ENCODE measurements around the gene SLCO2A1.

Gene SLCO2A1

DNA sequence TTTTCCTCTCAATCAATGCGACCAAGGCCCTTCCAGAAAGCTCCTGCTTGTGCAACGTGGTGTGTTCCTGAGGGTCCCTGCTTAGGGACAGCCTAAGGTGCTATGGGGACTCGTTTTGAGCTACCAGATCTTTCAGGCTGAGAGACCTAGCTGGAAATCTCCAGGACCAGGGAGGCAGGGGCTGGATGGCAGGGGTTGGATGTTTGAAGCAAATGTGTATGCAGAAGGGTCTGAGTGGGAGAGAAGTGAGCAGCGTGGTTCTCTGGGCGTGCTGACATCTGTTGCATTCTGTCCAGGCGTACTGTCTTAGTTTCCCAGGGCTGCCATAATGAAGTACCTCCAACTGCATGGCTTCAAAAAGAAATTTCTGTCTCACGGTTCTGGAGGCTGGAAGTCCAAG lies 31.7 kb upstream of the SLCO2A1 start:
- in situ Hi-C loops (cut with MboI; ENCODE audit: low sequenced_read_pairs), result no loop called here

GRCh38 chr3:134060561-134061385 lies 31.0 kb upstream of the SLCO2A1 start:
- in situ Hi-C loops (cut with MboI; ENCODE audit: low sequenced_read_pairs), result no loop called here

DNA sequence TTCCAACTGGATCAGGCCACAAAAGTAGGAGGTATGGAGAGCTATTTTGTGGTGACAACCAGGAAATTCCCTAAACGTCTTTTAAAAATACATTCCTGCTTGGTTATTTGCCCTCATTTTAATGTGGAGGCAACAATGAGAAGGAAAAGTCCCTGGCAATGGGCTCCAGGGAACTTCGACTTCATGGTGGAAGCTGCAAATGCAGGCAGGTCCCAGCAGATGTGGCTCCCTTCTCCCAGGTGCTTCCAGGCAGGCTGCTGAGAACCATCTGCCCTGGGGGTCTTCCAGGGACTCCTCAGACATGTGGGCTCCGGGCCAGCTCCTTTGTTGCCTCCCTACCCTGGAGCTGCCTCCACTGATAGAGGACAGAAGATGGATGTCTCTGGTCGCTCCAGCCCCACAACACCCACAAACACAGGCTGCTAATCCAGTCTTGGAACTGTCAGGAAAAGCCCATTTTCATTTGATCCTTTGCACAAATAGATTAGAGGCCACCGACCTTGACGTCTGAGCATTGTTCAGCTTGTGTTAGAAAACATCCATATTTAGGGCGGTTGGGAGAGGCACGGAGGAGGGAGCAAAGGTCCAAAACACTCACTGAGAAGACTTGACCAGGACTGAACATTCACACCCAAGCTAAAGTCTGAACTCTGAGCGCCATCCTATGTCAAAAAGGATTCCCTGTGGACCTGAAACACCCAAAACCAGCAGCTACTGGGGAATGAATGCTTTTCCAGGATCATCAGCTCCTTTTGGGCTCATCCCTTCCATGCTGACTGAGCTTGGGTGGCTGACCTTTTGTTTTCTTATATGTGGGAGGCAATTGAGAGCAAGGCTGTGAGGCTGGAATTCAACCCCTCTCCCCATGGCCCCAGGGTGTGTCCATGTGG lies 30.2 kb upstream of the SLCO2A1 start:
- in situ Hi-C loops (cut with MboI; ENCODE audit: low sequenced_read_pairs), result loop anchor here (10.0 kb wide), 1 partner anchor 125 kb away; no protein-coding TSS in a partner anchor

- in situ Hi-C loops (cut with MboI; ENCODE audit: low sequenced_read_pairs), result loop anchor here (10.0 kb wide), 1 partner anchor 124 kb away; no protein-coding TSS in a partner anchor
These were observed 29.4 kb upstream of the SLCO2A1 start for GRCh38 chr3:134059035-134059601.

DNA sequence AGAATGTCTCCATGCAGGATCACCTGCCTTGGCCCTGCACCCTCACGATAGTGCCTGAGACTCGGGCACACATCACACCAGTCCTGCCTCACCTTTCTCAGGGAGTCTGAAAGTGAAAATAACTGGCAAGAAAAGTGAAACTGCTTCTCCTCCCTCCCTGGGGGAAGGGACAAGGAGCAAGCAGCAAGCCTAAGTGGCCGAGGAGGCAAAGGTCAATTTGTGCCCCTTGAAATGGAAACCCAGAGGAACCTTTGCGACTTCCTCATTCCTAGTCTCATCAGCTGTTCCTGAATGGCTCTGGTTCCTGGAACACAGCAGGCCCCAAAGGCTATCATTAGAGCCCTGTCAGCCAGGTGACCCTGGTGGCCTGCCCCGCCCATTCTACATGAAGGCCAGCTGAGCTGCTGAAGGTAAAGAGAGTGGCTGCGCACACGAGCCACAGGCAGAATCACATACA lies 28.0 kb upstream of the SLCO2A1 start:
- in situ Hi-C loops (cut with MboI; ENCODE audit: low sequenced_read_pairs), result loop anchor here (10.0 kb wide), 1 partner anchor 123 kb away; no protein-coding TSS in a partner anchor

DNA sequence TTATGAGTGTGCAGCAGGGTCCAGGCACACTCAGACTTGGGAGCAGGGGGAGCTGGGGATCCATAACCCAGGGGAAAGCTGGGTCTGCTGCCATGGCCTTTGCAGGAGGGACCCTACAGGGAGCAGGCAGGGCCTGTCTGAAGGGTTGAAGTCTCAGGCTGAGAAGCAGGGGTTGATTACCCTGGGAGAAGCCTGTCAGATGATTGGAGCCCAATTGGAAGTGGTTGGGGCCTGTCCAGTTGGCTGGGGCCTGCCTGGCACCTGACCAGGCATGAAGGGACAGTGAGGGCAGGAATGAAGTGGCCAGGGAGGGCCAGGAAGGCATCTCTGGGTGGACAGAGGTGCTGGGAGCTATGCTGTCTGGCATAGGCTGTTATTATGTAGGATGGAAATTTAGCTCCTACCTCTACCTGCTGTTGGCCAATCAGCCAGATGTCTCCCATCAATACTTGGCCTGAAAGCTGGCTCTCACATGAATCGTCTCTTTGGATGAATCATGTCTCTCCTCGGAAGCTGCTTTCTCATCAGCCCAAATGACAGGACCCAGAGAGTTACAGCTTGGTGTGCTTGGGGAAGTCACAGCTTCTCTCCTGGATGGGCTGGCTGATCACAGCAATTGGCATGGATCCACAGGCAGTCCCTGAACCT lies 27.4 kb upstream of the SLCO2A1 start:
- in situ Hi-C loops (cut with MboI; ENCODE audit: low sequenced_read_pairs), result loop anchor here (10.0 kb wide), 1 partner anchor 122 kb away; no protein-coding TSS in a partner anchor

DNA sequence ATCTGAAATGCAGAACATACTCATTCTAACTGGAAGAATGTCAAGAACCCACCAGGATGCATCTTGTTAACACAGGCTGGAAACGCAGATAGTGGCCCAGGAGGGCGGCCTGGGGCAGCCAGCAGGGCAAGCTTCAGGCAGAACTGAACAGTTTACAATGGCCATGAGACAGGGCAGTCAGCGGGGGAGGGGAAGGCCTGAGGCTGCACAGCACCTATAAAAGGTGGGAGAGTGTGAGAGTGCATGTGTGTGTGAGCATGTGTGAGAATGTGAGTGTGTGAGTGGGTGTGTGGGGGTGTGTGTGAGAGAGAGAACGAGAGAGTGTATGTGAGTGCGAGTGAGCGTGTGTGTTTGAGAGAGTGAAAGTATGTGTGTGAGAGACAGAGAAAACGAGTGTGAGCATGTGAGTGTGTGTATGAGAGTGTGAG lies 26.8 kb upstream of the SLCO2A1 start:
- in situ Hi-C loops (cut with MboI; ENCODE audit: low sequenced_read_pairs), result loop anchor here (10.0 kb wide), 1 partner anchor 122 kb away; no protein-coding TSS in a partner anchor

GRCh38 chr3:134055661-134056060 lies 25.9 kb upstream of the SLCO2A1 start:
- in situ Hi-C loops (cut with MboI; ENCODE audit: low sequenced_read_pairs), result loop anchor here (10.0 kb wide), 1 partner anchor 121 kb away; no protein-coding TSS in a partner anchor

DNA sequence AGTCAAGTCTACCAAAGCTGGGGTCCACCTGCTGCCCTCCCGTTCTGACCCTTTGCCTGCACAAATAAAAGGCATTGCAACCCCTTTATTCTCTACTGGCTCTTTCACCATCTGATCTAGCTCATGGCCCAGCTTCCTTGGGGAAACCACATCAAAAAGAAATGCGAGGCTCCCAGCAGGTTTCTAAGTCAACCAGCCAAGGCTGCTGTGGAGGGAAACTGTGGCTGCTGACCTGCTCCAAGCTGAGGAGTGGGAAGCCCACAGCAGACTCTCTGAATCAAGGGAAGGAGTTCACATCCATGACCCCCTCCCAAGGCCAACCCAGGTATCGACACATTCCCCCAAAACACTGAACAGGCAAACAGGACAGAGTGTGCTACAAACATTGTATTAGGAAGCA lies 25.2 kb upstream of the SLCO2A1 start:
- in situ Hi-C loops (cut with MboI; ENCODE audit: low sequenced_read_pairs), result loop anchor here (10.0 kb wide), 1 partner anchor 120 kb away; no protein-coding TSS in a partner anchor

GRCh38 chr3:134054231-134054630 lies 24.5 kb upstream of the SLCO2A1 start:
- in situ Hi-C loops (cut with MboI; ENCODE audit: low sequenced_read_pairs), result loop anchor here (10.0 kb wide), 1 partner anchor 119 kb away; no protein-coding TSS in a partner anchor

DNA sequence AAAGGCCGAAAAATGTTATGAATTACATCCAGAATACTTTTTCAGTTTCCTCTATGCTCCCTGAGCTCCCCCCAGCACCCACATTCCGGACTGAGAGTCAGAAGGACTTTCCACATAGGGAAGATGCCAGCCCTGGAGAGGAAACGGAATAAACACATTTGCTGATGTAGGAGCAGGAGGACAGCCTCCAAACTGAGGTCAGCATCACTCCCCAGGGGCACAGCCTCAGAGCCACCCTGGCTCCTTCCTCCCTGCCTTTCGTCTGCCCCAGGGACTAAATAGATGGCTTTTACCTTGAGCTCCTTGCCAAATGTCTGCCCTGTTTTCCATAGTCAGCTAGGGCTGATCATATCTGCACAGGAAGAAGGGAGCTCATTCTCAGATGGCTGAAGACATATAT lies 22.6 kb upstream of the SLCO2A1 start:
- in situ Hi-C loops (cut with MboI; ENCODE audit: low sequenced_read_pairs), result loop anchor here (10.0 kb wide), 1 partner anchor 118 kb away; no protein-coding TSS in a partner anchor

DNA sequence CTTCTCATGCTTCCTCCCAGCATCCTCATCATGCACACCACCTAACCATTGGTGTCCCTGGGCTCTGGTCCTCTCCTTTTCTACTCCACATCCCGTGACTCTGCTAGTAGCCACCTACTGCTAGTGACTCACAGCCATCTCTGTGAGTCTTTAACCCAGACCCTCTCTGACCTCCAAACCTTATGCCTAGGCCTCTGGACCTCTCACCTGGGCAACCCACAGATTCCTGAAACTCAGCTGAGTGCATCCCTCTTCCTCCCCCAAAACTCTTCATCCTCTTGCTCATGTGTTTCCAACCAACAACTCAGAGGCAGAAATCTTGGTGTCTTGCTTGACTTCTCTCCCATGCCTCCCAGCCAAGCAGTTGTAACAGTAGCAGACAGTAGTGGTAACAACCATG lies 20.0 kb upstream of the SLCO2A1 start:
- in situ Hi-C loops (cut with MboI; ENCODE audit: low sequenced_read_pairs), result loop anchor here (10.0 kb wide), 1 partner anchor 115 kb away; no protein-coding TSS in a partner anchor

DNA sequence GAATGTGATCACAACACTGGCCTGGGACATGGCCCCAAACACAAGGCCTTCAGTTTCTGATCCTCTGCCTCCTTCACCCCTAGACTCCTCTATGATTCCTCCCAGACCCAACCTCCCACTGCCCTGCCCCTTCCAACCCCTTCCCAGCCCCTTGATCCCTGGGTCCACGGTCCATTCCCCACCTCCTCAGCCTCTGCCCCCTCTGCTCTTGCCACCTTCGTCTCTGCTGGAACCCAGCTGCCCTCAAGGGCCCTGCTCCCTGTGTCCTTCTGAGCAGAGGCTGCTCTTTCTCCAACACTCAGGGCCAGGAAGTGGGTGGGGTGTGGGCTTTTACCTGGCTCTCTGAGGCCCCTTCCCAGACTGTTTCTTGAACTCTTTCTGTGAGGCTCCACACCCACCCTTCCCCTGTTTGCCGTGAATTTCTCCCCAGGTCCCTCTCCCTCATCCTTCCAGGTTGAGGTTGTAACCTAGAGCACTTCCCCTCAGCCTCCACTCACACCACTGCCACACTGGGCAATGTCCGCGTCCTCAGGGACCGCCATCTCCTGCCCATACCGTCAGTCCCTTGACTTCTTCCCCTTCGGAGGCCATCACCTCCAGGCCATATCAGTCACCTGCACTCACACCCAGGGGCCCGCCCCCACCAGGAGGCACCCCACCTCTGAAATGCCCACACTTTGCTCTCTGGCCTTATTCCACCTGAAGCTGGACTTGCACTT lies 18.7 kb upstream of the SLCO2A1 start:
- in situ Hi-C loops (cut with MboI; ENCODE audit: low sequenced_read_pairs), result no loop called here

- in situ Hi-C loops (cut with MboI; ENCODE audit: low sequenced_read_pairs), result no loop called here
These were observed 14.7 kb upstream of the SLCO2A1 start for GRCh38 chr3:134044459-134044858.

- in situ Hi-C loops (cut with MboI; ENCODE audit: low sequenced_read_pairs), result no loop called here
These were observed 10.3 kb upstream of the SLCO2A1 start for GRCh38 chr3:134040066-134040465.

GRCh38 chr3:134039161-134039862 lies 9.6 kb upstream of the SLCO2A1 start:
- in situ Hi-C loops (cut with MboI; ENCODE audit: low sequenced_read_pairs), result no loop called here

GRCh38 chr3:134038716-134039115 lies 9.0 kb upstream of the SLCO2A1 start:
- in situ Hi-C loops (cut with MboI; ENCODE audit: low sequenced_read_pairs), result no loop called here

- in situ Hi-C loops (cut with MboI; ENCODE audit: low sequenced_read_pairs), result no loop called here
These were observed 8.4 kb upstream of the SLCO2A1 start for GRCh38 chr3:134038071-134038491.

DNA sequence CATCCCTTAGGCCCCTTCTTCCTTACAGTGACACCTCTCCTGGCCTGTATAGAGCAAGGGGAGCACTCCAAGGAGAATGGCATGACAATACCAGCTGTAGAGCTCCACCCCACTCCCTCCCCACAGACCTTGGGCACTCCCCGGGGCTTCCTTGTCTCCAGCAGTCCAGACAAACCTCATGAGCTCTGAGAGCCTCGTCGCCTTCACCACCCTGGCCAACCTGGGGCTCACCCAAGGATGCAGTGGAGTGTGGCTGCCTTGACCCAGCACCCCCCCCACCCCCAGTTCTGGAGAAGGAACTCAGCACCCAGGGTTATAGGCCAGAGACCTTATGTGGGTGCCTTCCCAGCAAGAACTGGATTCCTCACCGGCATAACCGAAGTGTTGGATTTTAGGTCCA lies 7.4 kb upstream of the SLCO2A1 start:
- in situ Hi-C loops (cut with MboI; ENCODE audit: low sequenced_read_pairs), result no loop called here
